Measurements from ENCODE around the gene CHP1. TPM values are rescaled to one million over a fixed set of nuclear protein-coding genes. Genes with fewer than 3 reads are reported as not detected.

The CHP1 gene
- polyA plus RNA-seq, 1 of the 3 experiments (the other 2 are of a cell fraction) = 30.5 TPM

- H3K4me3 ChIP-seq (ENCODE audit: low read depth in 2 of 2, low read length in 1 of 2) = no peak overlapping the region
- peaks cover 10 to 25% of the 10 kb centered on the region in 2 experiments for H3K36me3 ChIP-seq (replicated peaks in 1 of 2; ENCODE audit: control insufficient read depth in 1 of 2, insufficient read depth in 2 of 2, low read length in 1 of 2)
- no peak overlapping the region for H2AFZ ChIP-seq (ENCODE audit: low read depth)
- no peaks in the 10 kb centered on the region for H3K79me2 ChIP-seq (ENCODE audit: insufficient read depth)
- H3F3A ChIP-seq (replicated peaks; ENCODE audit: insufficient read depth) = no peaks in the 10 kb centered on the region
- no peak overlapping the region for H3K27ac ChIP-seq (ENCODE audit: low read depth in 2 of 2, low read length in 1 of 2)
- no peaks in the 10 kb centered on the region for H3K9me2 ChIP-seq
- CTCF ChIA-PET = interaction anchor here (0.8 kb wide), 1 partner anchor 9 kb away, joined by 3 read pairs; no protein-coding TSS in a partner anchor
- no peaks in the 10 kb centered on the region for H3K4me1 ChIP-seq (ENCODE audit: control insufficient read depth in 1 of 2, insufficient read depth in 2 of 2, low read depth in 1 of 2, low read length in 1 of 2)
- POLR2A ChIA-PET = no interaction called here
- H3K27me3 ChIP-seq (ENCODE audit: insufficient read depth) = no peaks in the 10 kb centered on the region
- TF ChIP-seq USF2 (IDR thresholded peaks at IDR 0.05; ENCODE audit: borderline replicate concordance, low read depth, low read length) (no peak), RXRA (IDR thresholded peaks at IDR 0.05; ENCODE audit: borderline replicate concordance, low read depth) (no peak)
- H3K9ac ChIP-seq = no peak overlapping the region
- no peaks in the 10 kb centered on the region for H4K20me1 ChIP-seq (ENCODE audit: insufficient read depth)
- H3K4me2 ChIP-seq = no peak overlapping the region
- WGBS (ENCODE audit: low lambda C conversion rate) = 90% methylated on average over 6 of the region's 6 CpGs
- H3K9me3 ChIP-seq = no peaks in the 10 kb centered on the region
- DNase-seq = no peak
Observed at GRCh38 chr15:41263891-41264351, 32.9 kb downstream of the CHP1 start.

- H3K9me2 ChIP-seq = no peaks in the 10 kb centered on the region
- DNase-seq = no peak
- H3K27me3 ChIP-seq (ENCODE audit: insufficient read depth) = no peaks in the 10 kb centered on the region
- TF ChIP-seq REST (IDR thresholded peaks at IDR 0.05; ENCODE audit: low read depth, low read length) (no peak), EZH2phosphoT487 (IDR thresholded peaks at IDR 0.05; ENCODE audit: borderline replicate concordance, low read depth) (no peak), TAF1 (IDR thresholded peaks at IDR 0.05; ENCODE audit: borderline replicate concordance, low read depth, low read length) (no peak)
- CTCF ChIA-PET = interaction anchor here (0.9 to 1.2 kb wide), 2 partner anchors 9 to 11 kb away, joined by 3 read pairs; no protein-coding TSS in a partner anchor
- peaks cover 3% of the 10 kb centered on the region for H3F3A ChIP-seq (replicated peaks; ENCODE audit: insufficient read depth)
- H3K4me2 ChIP-seq = no peak overlapping the region
- H3K9me3 ChIP-seq = no peaks in the 10 kb centered on the region
- H3K27ac ChIP-seq (ENCODE audit: low read depth in 2 of 2, low read length in 1 of 2) = no peak overlapping the region
- H3K4me3 ChIP-seq (ENCODE audit: low read depth in 2 of 2, low read length in 1 of 2) = no peak overlapping the region
- no peaks in the 10 kb centered on the region for H3K4me1 ChIP-seq (ENCODE audit: control insufficient read depth in 1 of 2, insufficient read depth in 2 of 2, low read depth in 1 of 2, low read length in 1 of 2)
- H4K20me1 ChIP-seq (ENCODE audit: insufficient read depth) = no peaks in the 10 kb centered on the region
- H3K9ac ChIP-seq = no peak overlapping the region
- H3K79me2 ChIP-seq (ENCODE audit: insufficient read depth) = no peaks in the 10 kb centered on the region
- 94% methylated on average over 2 of the region's 2 CpGs for WGBS (ENCODE audit: low lambda C conversion rate)
- POLR2A ChIA-PET = no interaction called here
- H3K36me3 ChIP-seq (replicated peaks in 1 of 2; ENCODE audit: control insufficient read depth in 1 of 2, insufficient read depth in 2 of 2, low read length in 1 of 2) = peaks cover 0 to 39% of the 10 kb centered on the region in 2 experiments
- no peak overlapping the region for H2AFZ ChIP-seq (ENCODE audit: low read depth)
Observed at GRCh38 chr15:41269887-41270286, 38.8 kb downstream of the CHP1 start.

- DNase-seq = no peak
- Histone ChIP-seq H3K36me3 (replicated peaks in 1 of 2; ENCODE audit: control insufficient read depth in 1 of 2, insufficient read depth in 2 of 2, low read length in 1 of 2) (peaks cover 10 to 27% of the 10 kb centered on the region in 2 experiments), H3K79me2 (ENCODE audit: insufficient read depth) (no peaks in the 10 kb centered on the region), H3K9ac (no peak overlapping the region), H3K4me1 (ENCODE audit: control insufficient read depth in 1 of 2, insufficient read depth in 2 of 2, low read depth in 1 of 2, low read length in 1 of 2) (0 out of 4 replicates have a peak, but pooled peaks cover 0 to 3% of the 10 kb centered on the region in 2 experiments), H3K9me3 (no peaks in the 10 kb centered on the region), H3K27me3 (ENCODE audit: insufficient read depth) (no peaks in the 10 kb centered on the region), H4K20me1 (ENCODE audit: insufficient read depth) (no peaks in the 10 kb centered on the region), H3K9me2 (no peaks in the 10 kb centered on the region), H3F3A (replicated peaks; ENCODE audit: insufficient read depth) (peaks cover 15% of the 10 kb centered on the region), H3K27ac (ENCODE audit: low read depth in 2 of 2, low read length in 1 of 2) (no peak overlapping the region), H3K4me2 (no peak overlapping the region), H2AFZ (ENCODE audit: low read depth) (no peak overlapping the region), H3K4me3 (ENCODE audit: low read depth in 2 of 2, low read length in 1 of 2) (no peak overlapping the region)
- ChIA-PET CTCF (no interaction called here), POLR2A (no interaction called here)
- TF ChIP-seq ZBTB33 (IDR thresholded peaks at IDR 0.05; ENCODE audit: borderline replicate concordance, low read depth) (no peak), REST (IDR thresholded peaks at IDR 0.05; ENCODE audit: low read depth, low read length) (no peak), SIN3A (IDR thresholded peaks at IDR 0.05; ENCODE audit: borderline replicate concordance, low read depth, low read length) (no peak), RAD21 (IDR thresholded peaks at IDR 0.05; ENCODE audit: low read length) (no peak)
Observed at GRCh38 chr15:41276831-41277230, 45.8 kb downstream of the CHP1 start.

Data from SK-N-SH (cell line).